ENCODE results near the gene TPP1. TPM values are rescaled to one million over a fixed set of nuclear protein-coding genes. Genes with fewer than 3 reads are reported as not detected.

Gene TPP1
- total and polyA plus RNA-seq, 10 of the 15 experiments (the other 5 are each of a cell fraction or from before 2014, with no cell fraction given): 7.5 to 64.6 (median 38.3) TPM

DNA sequence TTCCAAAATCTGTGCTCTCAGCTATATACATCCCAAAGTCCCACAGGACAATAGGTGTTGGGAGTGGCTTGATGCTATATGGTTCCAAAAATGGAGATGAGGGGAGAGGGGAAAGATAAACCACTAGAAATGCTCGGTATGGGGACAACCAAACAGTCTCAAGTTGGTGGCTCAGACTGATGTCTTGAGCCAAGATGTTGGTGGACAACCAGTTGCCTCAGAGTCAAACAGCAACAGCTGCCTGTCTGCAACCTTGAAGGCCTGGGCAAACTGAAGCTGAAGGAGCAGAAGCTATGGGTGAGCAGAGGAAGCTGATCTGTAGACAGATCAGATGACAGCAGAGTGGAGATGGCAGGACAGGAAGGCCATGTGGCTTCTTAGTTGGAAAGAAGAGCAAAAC, 19.8 kb downstream of the TPP1 start (continued):
- TF ChIP-seq, protein P1, sequence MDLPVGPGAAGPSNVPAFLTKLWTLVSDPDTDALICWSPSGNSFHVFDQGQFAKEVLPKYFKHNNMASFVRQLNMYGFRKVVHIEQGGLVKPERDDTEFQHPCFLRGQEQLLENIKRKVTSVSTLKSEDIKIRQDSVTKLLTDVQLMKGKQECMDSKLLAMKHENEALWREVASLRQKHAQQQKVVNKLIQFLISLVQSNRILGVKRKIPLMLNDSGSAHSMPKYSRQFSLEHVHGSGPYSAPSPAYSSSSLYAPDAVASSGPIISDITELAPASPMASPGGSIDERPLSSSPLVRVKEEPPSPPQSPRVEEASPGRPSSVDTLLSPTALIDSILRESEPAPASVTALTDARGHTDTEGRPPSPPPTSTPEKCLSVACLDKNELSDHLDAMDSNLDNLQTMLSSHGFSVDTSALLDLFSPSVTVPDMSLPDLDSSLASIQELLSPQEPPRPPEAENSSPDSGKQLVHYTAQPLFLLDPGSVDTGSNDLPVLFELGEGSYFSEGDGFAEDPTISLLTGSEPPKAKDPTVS (IDR thresholded peaks at IDR 0.05; ENCODE audit: low read depth, low read length): no peak
- TF ChIP-seq MYC (IDR thresholded peaks at IDR 0.05; ENCODE audit: insufficient read depth, insufficient read length, insufficient replicate concordance, low read length, severe bottlenecking) (no peak), SMAD1 (IDR thresholded peaks at IDR 0.05; ENCODE audit: low read depth, partially characterized antibody) (no peak), POLR2AphosphoS5 (IDR thresholded peaks at IDR 0.05; ENCODE audit: low read length) (no peak), CBFB (IDR thresholded peaks at IDR 0.05; ENCODE audit: low read depth) (no peak), ATF7 (IDR thresholded peaks at IDR 0.05; ENCODE audit: low read depth) (no peak), BHLHE40 (IDR thresholded peaks at IDR 0.05; ENCODE audit: borderline replicate concordance in 1 of 2, low read depth in 2 of 2, low read length in 1 of 2) (no peak)
- TF ChIP-seq, protein P2, sequence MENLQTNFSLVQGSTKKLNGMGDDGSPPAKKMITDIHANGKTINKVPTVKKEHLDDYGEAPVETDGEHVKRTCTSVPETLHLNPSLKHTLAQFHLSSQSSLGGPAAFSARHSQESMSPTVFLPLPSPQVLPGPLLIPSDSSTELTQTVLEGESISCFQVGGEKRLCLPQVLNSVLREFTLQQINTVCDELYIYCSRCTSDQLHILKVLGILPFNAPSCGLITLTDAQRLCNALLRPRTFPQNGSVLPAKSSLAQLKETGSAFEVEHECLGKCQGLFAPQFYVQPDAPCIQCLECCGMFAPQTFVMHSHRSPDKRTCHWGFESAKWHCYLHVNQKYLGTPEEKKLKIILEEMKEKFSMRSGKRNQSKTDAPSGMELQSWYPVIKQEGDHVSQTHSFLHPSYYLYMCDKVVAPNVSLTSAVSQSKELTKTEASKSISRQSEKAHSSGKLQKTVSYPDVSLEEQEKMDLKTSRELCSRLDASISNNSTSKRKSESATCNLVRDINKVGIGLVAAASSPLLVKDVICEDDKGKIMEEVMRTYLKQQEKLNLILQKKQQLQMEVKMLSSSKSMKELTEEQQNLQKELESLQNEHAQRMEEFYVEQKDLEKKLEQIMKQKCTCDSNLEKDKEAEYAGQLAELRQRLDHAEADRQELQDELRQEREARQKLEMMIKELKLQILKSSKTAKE (IDR thresholded peaks at IDR 0.05; ENCODE audit: low read depth, poor library complexity, severe bottlenecking): no peak
- TF ChIP-seq, protein P3, sequence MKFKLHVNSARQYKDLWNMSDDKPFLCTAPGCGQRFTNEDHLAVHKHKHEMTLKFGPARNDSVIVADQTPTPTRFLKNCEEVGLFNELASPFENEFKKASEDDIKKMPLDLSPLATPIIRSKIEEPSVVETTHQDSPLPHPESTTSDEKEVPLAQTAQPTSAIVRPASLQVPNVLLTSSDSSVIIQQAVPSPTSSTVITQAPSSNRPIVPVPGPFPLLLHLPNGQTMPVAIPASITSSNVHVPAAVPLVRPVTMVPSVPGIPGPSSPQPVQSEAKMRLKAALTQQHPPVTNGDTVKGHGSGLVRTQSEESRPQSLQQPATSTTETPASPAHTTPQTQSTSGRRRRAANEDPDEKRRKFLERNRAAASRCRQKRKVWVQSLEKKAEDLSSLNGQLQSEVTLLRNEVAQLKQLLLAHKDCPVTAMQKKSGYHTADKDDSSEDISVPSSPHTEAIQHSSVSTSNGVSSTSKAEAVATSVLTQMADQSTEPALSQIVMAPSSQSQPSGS (IDR thresholded peaks at IDR 0.05; ENCODE audit: low read length): no peak

All from GM12878 (cell line).